Measurements from ENCODE around the gene PRKD1. TPM values are rescaled to one million over a fixed set of nuclear protein-coding genes. Genes with fewer than 3 reads are reported as not detected.

Gene PRKD1
- total and polyA plus RNA-seq, 3 donors from 2014 or later: 29.9 to 82.9 (median 67.2) TPM

DNA sequence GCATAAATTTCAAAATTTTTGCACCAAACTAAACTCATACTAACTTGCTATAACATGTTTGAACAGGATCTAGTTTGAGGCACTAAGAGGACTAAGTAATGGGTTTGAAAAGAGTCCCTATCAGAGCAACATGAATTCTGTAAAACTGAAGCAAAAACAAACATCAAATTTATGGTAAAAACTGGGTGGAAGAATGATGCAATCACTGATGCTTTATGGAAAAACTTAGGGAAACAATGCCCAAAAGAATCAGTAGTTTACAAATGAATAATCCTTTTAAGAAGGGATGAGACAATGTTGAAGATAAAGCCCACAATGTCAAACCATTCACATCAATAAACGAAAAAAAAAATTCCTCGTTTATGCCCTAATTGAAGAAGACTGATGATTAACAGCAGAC, 88.9 kb downstream of the PRKD1 start:
- intact Hi-C loops (cut with DNase I; ENCODE audit: low total_unique reads): no loop called here
- Histone ChIP-seq H3K9me3 (no peaks in the 10 kb centered on the region), H3K4me3 (no peak overlapping the region), H3K27ac (no peak overlapping the region), H3K4me1 (no peaks in the 10 kb centered on the region), H3K27me3 (no peaks in the 10 kb centered on the region), H3K36me3 (ENCODE audit: low read depth, missing control alignments) (no peaks in the 10 kb centered on the region)
- DNase-seq: no peak
- 79 to 83% methylated on average over 2 of the region's 2 CpGs for WGBS, 2 donors
- TF ChIP-seq POLR2A (IDR thresholded peaks at IDR 0.05): no peak
- TF ChIP-seq, protein P1, sequence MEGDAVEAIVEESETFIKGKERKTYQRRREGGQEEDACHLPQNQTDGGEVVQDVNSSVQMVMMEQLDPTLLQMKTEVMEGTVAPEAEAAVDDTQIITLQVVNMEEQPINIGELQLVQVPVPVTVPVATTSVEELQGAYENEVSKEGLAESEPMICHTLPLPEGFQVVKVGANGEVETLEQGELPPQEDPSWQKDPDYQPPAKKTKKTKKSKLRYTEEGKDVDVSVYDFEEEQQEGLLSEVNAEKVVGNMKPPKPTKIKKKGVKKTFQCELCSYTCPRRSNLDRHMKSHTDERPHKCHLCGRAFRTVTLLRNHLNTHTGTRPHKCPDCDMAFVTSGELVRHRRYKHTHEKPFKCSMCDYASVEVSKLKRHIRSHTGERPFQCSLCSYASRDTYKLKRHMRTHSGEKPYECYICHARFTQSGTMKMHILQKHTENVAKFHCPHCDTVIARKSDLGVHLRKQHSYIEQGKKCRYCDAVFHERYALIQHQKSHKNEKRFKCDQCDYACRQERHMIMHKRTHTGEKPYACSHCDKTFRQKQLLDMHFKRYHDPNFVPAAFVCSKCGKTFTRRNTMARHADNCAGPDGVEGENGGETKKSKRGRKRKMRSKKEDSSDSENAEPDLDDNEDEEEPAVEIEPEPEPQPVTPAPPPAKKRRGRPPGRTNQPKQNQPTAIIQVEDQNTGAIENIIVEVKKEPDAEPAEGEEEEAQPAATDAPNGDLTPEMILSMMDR (IDR thresholded peaks at IDR 0.05): no peak

DNA sequence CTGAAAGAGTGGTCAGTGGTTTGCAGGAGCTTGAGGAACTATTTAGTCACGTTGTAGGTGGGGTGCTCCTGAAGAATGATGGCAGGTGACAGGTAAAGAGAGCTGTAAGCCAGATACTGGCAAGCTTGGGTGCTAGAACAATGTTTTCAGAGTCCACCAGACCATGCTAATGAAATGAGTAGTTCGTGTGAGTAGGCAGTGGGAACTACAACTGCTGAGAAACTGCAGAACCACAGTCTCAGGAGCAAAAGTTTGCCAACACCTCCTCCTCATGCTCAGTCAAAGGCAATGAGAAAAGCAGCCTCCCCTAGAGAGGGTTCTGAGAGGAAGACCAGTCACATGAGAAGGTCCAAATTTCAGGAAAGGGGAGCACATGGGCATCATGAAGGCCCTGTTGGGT, 91.3 kb downstream of the PRKD1 start:
- no peaks in the 10 kb centered on the region for H3K4me1 ChIP-seq
- 85 to 90% methylated on average over 2 of the region's 2 CpGs for WGBS, 2 donors
- H3K36me3 ChIP-seq (ENCODE audit: low read depth, missing control alignments): no peaks in the 10 kb centered on the region
- intact Hi-C loops (cut with DNase I; ENCODE audit: low total_unique reads): no loop called here
- no peaks in the 10 kb centered on the region for H3K27me3 ChIP-seq
- TF ChIP-seq POLR2A (IDR thresholded peaks at IDR 0.05): no peak
- TF ChIP-seq, protein P1 (IDR thresholded peaks at IDR 0.05): no peak
- H3K27ac ChIP-seq: no peak overlapping the region
- H3K9me3 ChIP-seq: no peaks in the 10 kb centered on the region
- no peak overlapping the region for H3K4me3 ChIP-seq
- DNase-seq: no peak

DNA sequence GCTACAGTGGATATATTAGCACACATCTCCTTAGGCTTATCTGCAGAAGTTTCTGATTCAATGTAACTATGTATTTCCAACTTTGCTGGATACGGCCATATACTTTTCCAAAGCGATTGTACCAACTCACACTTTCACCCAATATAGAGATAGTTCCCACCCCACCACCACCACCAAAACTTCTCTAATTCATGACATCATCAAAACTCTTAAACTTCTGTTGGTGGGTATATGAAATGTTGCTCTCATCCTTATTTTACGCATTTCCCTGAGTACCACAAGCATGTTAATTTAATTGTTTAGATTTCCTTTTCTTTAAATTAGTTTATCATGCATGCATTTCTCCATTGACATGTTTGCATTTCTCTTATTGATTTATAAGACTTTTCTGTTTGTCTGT, 95.6 kb downstream of the PRKD1 start:
- WGBS, 2 donors: 82 to 86% methylated on average over 3 of the region's 3 CpGs
- DNase-seq: no peak
- Histone ChIP-seq H3K27ac (no peak overlapping the region), H3K27me3 (no peaks in the 10 kb centered on the region), H3K4me1 (no peaks in the 10 kb centered on the region), H3K9me3 (no peaks in the 10 kb centered on the region), H3K4me3 (no peak overlapping the region), H3K36me3 (ENCODE audit: low read depth, missing control alignments) (no peaks in the 10 kb centered on the region)
- TF ChIP-seq POLR2A (IDR thresholded peaks at IDR 0.05): no peak
- TF ChIP-seq, protein P1 (IDR thresholded peaks at IDR 0.05): no peak
- intact Hi-C loops (cut with DNase I; ENCODE audit: low total_unique reads): no loop called here

DNA sequence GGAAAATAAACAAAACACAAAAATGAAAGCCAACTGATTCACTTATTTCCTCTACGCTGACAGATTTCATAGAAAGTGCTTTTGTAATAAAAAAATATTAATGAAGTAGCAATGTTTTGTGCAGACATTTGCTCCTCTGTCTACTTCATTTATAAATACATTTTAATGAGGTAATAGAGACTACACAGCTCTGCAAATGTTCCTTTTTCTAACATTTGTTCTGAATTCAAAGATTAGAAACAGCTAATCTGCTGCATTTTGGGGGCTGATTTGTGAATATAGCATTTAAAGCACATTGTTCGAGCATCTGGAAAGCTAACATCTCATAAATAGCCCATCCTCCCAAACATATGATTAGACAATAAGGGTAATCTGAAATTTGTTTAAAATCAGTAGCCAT, 97.8 kb downstream of the PRKD1 start:
- Histone ChIP-seq H3K27ac (no peak overlapping the region), H3K4me3 (no peak overlapping the region), H3K9me3 (no peaks in the 10 kb centered on the region), H3K36me3 (ENCODE audit: low read depth, missing control alignments) (no peaks in the 10 kb centered on the region), H3K4me1 (no peaks in the 10 kb centered on the region), H3K27me3 (no peaks in the 10 kb centered on the region)
- 65 to 69% methylated on average over 2 of the region's 2 CpGs for WGBS, 2 donors
- no peak for TF ChIP-seq POLR2A (IDR thresholded peaks at IDR 0.05)
- TF ChIP-seq, protein P1 (IDR thresholded peaks at IDR 0.05): no peak
- intact Hi-C loops (cut with DNase I; ENCODE audit: low total_unique reads): no loop called here
- no peak for DNase-seq

DNA sequence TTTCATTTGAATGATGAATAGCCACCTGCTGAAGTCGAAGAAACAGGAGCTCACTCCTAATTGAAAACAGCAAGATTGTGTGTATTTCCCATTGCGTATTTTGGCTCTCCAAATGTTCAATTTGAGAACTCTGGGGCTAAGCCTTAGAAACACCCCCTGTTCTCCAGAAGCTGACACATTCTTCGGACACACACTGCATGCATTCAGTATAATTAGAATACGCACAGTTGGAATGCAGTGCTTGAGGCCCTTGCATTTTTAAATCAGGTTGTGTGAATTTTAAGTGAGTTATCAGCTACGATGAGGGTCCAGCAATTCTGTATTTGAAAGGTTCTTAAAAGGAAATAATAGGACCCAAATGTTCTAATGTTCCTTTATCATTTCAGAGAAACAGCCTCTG, 103.8 kb downstream of the PRKD1 start:
- TF ChIP-seq, protein P1 (IDR thresholded peaks at IDR 0.05): no peak
- TF ChIP-seq POLR2A (IDR thresholded peaks at IDR 0.05): no peak
- no peak overlapping the region for H3K27ac ChIP-seq
- 52 to 69% methylated on average over 5 of the region's 5 CpGs for WGBS, 2 donors
- intact Hi-C loops (cut with DNase I; ENCODE audit: low total_unique reads): no loop called here
- H3K4me3 ChIP-seq: no peak overlapping the region
- H3K4me1 ChIP-seq: peaks cover 16% of the 10 kb centered on the region
- H3K9me3 ChIP-seq: no peaks in the 10 kb centered on the region
- no peaks in the 10 kb centered on the region for H3K27me3 ChIP-seq
- no peaks in the 10 kb centered on the region for H3K36me3 ChIP-seq (ENCODE audit: low read depth, missing control alignments)
- no peak for DNase-seq
